NCI-H460 (cell line): ENCODE measurements around the gene MYO1D. TPM values are rescaled to one million over a fixed set of nuclear protein-coding genes. Genes with fewer than 3 reads are reported as not detected.
"Not testable (repeated sequence)": the region's sequence is repeated elsewhere in the genome, so short reads cannot be mapped to it uniquely, and the experiment has no call there.

ENCODE experiments used
- DNase-seq: peaks from one replicate; pipeline ENCODE4 v3.0.0-alpha.2; 2016; ENCODE audit warnings: low read depth; ENCODE audit errors: extremely low read depth
- total RNA-seq: library from RNA; depleted of rRNA; stranded (reverse); fragments of >200 nt; shearing (Covaris generic); gene quantifications from 2 replicates; pipeline ENCODE4 v1.2.3, GENCODE V29; 2014

Gene MYO1D
- total RNA-seq, 1 experiment from 2014 or later: 5.0 TPM

- not testable (repeated sequence) for DNase-seq
Measured at GRCh38 chr17:32821987-32822934, 54.7 kb downstream of the MYO1D start.

GRCh38 chr17:32820440-32820839, 56.5 kb downstream of the MYO1D start:
- no peak for DNase-seq

- DNase-seq: no peak
Measured at GRCh38 chr17:32819787-32820186, 57.1 kb downstream of the MYO1D start.

GRCh38 chr17:32819035-32819434, 57.9 kb downstream of the MYO1D start:
- DNase-seq: no peak

- DNase-seq: no peak
Measured at GRCh38 chr17:32815460-32815859, 61.5 kb downstream of the MYO1D start.

GRCh38 chr17:32814836-32815235, 62.1 kb downstream of the MYO1D start:
- DNase-seq: no peak

GRCh38 chr17:32813021-32813420, 63.9 kb downstream of the MYO1D start:
- DNase-seq: no peak

GRCh38 chr17:32810690-32811089, 66.2 kb downstream of the MYO1D start:
- DNase-seq: no peak

GRCh38 chr17:32807577-32807976, 69.3 kb downstream of the MYO1D start:
- DNase-seq: no peak

- DNase-seq: no peak
Measured at GRCh38 chr17:32806646-32807045, 70.3 kb downstream of the MYO1D start.

- no peak for DNase-seq
Measured at GRCh38 chr17:32805029-32805976, 71.6 kb downstream of the MYO1D start.

- no peak for DNase-seq
Measured at GRCh38 chr17:32803544-32803943, 73.4 kb downstream of the MYO1D start.

- DNase-seq: no peak
Measured at GRCh38 chr17:32802306-32802705, 74.6 kb downstream of the MYO1D start.

GRCh38 chr17:32801641-32802040, 75.3 kb downstream of the MYO1D start:
- DNase-seq: no peak

- no peak for DNase-seq
Measured at GRCh38 chr17:32801193-32801592, 75.7 kb downstream of the MYO1D start.

- DNase-seq: no peak
Measured at GRCh38 chr17:32798938-32799337, 78.0 kb downstream of the MYO1D start.

GRCh38 chr17:32795339-32795979, 81.5 kb downstream of the MYO1D start:
- DNase-seq: no peak

GRCh38 chr17:32794533-32795246, 82.2 kb downstream of the MYO1D start:
- DNase-seq: no peak

GRCh38 chr17:32793841-32794240, 83.1 kb downstream of the MYO1D start:
- no peak for DNase-seq

- DNase-seq: no peak
Measured at GRCh38 chr17:32792207-32792606, 84.7 kb downstream of the MYO1D start.
